Keratinocyte (primary cell): Measurements from ENCODE around the gene TMPRSS12.

ENCODE experiments used
- CTCF ChIP-seq, 3 experiments: IDR thresholded peaks in 1 of 3; conservative IDR thresholded peaks in 1 of 3; optimal IDR thresholded peaks in 1 of 3; 2 replicates in 2 of 3; 3 replicates in 1 of 3; pipeline versions ENCODE3 to v1.5.1; 2011; ENCODE audit warnings: low read length in 3 of 3, mild to moderate bottlenecking in 3 of 3, moderate library complexity in 2 of 3, control low read depth in 1 of 3, inconsistent platforms in 1 of 3; ENCODE audit not compliant: insufficient read depth in 2 of 3; ENCODE audit errors: extremely low read depth in 1 of 3
- EZH2 ChIP-seq: IDR thresholded peaks from one replicate; pipeline ENCODE4 v1.6.1; 2012; ENCODE audit warnings: inconsistent platforms, mild to moderate bottlenecking, low read length, moderate library complexity

GRCh38 chr12:50916292-50916691 is 73.6 kb downstream of the TMPRSS12 start:
- TF ChIP-seq CTCF (optimal IDR thresholded peaks at IDR 0.05 in 1 of 3, IDR thresholded peaks at IDR 0.05 in 1 of 3, conservative IDR thresholded peaks at IDR 0.05 in 1 of 3; ENCODE audit: extremely low read depth in 1 of 3, insufficient read depth in 2 of 3, low read length in 3 of 3): no peak
- TF ChIP-seq EZH2: no peak
